ENCODE measurements around the gene TOLLIP.

- TF ChIP-seq EZH2 (IDR thresholded peaks at IDR 0.05): no peak
- no peak for TF ChIP-seq POLR2AphosphoS5 (IDR thresholded peaks at IDR 0.05; ENCODE audit: borderline replicate concordance, low read depth, low read length)
- no peak for TF ChIP-seq FOXP2 (optimal IDR thresholded peaks at IDR 0.05; ENCODE audit: control extremely low read depth, extremely low read length, insufficient read depth)
These were observed 77.9 kb downstream of the TOLLIP start for GRCh38 chr11:1231396-1232020.
